Measurements from ENCODE around the gene SOX18. TPM values are rescaled to one million over a fixed set of nuclear protein-coding genes. Genes with fewer than 3 reads are reported as not detected.

The SOX18 gene
- total and polyA plus RNA-seq, 2 donors from 2014 or later, result 36.5 to 56.7 TPM

- no peak for FAIRE-seq
- no peak for DNase-seq
- peak overlapping the region in 2 of 3 donors; percentile 28 to 59 for H3K4me3 ChIP-seq (ENCODE audit: low read length in 3 of 3)
- no peaks in the 10 kb centered on the region for H3K9me3 ChIP-seq (ENCODE audit: control insufficient read depth in 2 of 3, insufficient read depth in 1 of 3, low read length in 3 of 3)
- H3K27me3 ChIP-seq (ENCODE audit: control insufficient read depth, insufficient read depth, low read length), result no peaks in the 10 kb centered on the region
- H3K4me1 ChIP-seq (ENCODE audit: control insufficient read depth in 2 of 3, insufficient read depth in 2 of 3, low read depth in 1 of 3, low read length in 3 of 3), result peaks cover 0 to 22% (median 3%) of the 10 kb centered on the region in 3 donors
- H3K27ac ChIP-seq (ENCODE audit: low read depth in 2 of 2, low read length in 2 of 2), result peak overlapping the region in 1 of 2 donors; percentile 65
- no peak for TF ChIP-seq CTCF (IDR thresholded peaks at IDR 0.05; ENCODE audit: borderline replicate concordance, extremely low read depth, insufficient read depth)
- H3K36me3 ChIP-seq (ENCODE audit: control insufficient read depth in 2 of 3, insufficient read depth in 3 of 3, low read length in 3 of 3), result no peaks in the 10 kb centered on the region
- H3K9ac ChIP-seq (ENCODE audit: low read length in 3 of 3), result peak overlapping the region in 2 of 3 donors; percentile 55
- intact Hi-C loops (cut with DNase I), result no loop called here
Observed at GRCh38 chr20:64078934-64079272, 29.5 kb upstream of the SOX18 start.

DNA sequence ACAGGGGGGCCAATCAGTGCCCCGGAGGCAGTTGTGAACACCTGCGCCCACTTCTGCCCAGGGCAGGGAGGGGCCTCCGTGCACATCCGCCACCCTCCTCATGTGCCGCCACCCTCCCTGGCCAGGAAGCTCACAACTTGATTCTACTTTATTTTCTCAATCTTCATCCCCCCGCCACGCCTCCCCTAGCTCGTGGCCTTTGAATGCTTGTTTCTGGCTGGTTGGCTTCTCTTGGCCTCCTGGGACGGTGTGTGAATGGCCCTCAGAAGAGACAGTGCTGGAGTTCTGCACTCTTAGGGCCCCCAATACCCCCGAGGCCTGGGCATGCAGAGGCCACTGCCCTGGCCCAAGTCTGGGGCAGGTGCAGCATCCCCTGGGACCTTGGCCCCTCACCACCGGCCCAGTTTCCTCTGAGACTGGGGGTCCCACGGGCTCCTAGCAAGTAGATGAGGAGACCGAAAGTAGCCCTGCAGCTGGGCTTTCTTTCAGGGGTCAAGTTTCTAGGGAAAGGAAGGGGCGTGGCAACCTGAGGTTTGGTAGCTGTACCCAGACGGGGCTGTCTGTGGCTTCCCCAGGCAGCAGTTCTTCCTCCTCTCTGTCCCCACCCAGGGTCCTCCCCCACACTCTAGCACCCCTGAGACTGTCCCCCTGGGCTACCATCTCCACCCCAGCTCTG is 28.6 kb upstream of the SOX18 start:
- Histone ChIP-seq H3K4me1 (ENCODE audit: control insufficient read depth in 2 of 3, insufficient read depth in 2 of 3, low read depth in 1 of 3, low read length in 3 of 3) (peaks cover 0 to 19% (median 3%) of the 10 kb centered on the region in 3 donors), H3K27ac (ENCODE audit: low read depth in 2 of 2, low read length in 2 of 2) (no peak overlapping the region), H3K27me3 (ENCODE audit: control insufficient read depth, insufficient read depth, low read length) (no peaks in the 10 kb centered on the region), H3K9ac (ENCODE audit: low read length in 3 of 3) (no peak overlapping the region), H3K4me3 (ENCODE audit: low read length in 3 of 3) (peak overlapping the region in 1 of 3 donors; percentile 59), H3K36me3 (ENCODE audit: control insufficient read depth in 2 of 3, insufficient read depth in 3 of 3, low read length in 3 of 3) (no peaks in the 10 kb centered on the region), H3K9me3 (ENCODE audit: control insufficient read depth in 2 of 3, insufficient read depth in 1 of 3, low read length in 3 of 3) (no peaks in the 10 kb centered on the region)
- DNase-seq (peak in 1 of 5 donors; percentile 61), FAIRE-seq (no peak)
- intact Hi-C loops (cut with DNase I), result no loop called here
- no peak for TF ChIP-seq CTCF (IDR thresholded peaks at IDR 0.05; ENCODE audit: borderline replicate concordance, extremely low read depth, insufficient read depth)

GRCh38 chr20:64077541-64077875 is 28.1 kb upstream of the SOX18 start:
- intact Hi-C loops (cut with DNase I), result no loop called here
- no peak for DNase-seq
- Histone ChIP-seq H3K27me3 (ENCODE audit: control insufficient read depth, insufficient read depth, low read length) (no peaks in the 10 kb centered on the region), H3K27ac (ENCODE audit: low read depth in 2 of 2, low read length in 2 of 2) (no peak overlapping the region), H3K9me3 (ENCODE audit: control insufficient read depth in 2 of 3, insufficient read depth in 1 of 3, low read length in 3 of 3) (no peaks in the 10 kb centered on the region), H3K4me3 (ENCODE audit: low read length in 3 of 3) (no peak overlapping the region), H3K36me3 (ENCODE audit: control insufficient read depth in 2 of 3, insufficient read depth in 3 of 3, low read length in 3 of 3) (no peaks in the 10 kb centered on the region), H3K4me1 (ENCODE audit: control insufficient read depth in 2 of 3, insufficient read depth in 2 of 3, low read depth in 1 of 3, low read length in 3 of 3) (peaks cover 0 to 19% (median 3%) of the 10 kb centered on the region in 3 donors), H3K9ac (ENCODE audit: low read length in 3 of 3) (no peak overlapping the region)
- no peak for FAIRE-seq
- TF ChIP-seq CTCF (IDR thresholded peaks at IDR 0.05; ENCODE audit: borderline replicate concordance, extremely low read depth, insufficient read depth), result no peak

DNA sequence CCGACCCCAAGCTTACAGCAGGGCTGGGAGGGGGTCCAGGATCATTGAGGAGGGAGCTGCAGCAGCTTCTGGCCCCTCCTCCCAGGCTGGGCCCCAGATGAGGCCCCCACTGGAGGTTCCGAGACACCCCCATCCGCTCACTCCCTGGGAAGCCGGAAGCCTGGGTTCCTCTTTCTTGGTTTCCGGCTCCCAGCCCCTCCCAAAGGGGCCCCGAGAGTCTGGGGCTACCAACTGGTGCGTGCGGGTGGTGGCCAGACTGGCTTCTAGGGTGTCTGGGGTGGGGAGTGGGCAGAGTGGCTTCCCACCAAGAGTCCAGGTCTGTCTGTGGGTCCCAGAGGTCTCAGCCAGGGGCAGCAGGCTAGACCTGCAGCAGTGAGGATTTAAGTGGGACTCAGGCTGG is 27.7 kb upstream of the SOX18 start:
- no peaks in the 10 kb centered on the region for H3K27me3 ChIP-seq (ENCODE audit: control insufficient read depth, insufficient read depth, low read length)
- FAIRE-seq (no peak), DNase-seq (peak in 1 of 5 donors; percentile 78)
- H3K36me3 ChIP-seq (ENCODE audit: control insufficient read depth in 2 of 3, insufficient read depth in 3 of 3, low read length in 3 of 3), result no peaks in the 10 kb centered on the region
- no peak for TF ChIP-seq CTCF (IDR thresholded peaks at IDR 0.05; ENCODE audit: borderline replicate concordance, extremely low read depth, insufficient read depth)
- H3K4me1 ChIP-seq (ENCODE audit: control insufficient read depth in 2 of 3, insufficient read depth in 2 of 3, low read depth in 1 of 3, low read length in 3 of 3), result peaks cover 0 to 19% (median 3%) of the 10 kb centered on the region in 3 donors
- no peaks in the 10 kb centered on the region for H3K9me3 ChIP-seq (ENCODE audit: control insufficient read depth in 2 of 3, insufficient read depth in 1 of 3, low read length in 3 of 3)
- H3K9ac ChIP-seq (ENCODE audit: low read length in 3 of 3), result no peak overlapping the region
- no peak overlapping the region for H3K27ac ChIP-seq (ENCODE audit: low read depth in 2 of 2, low read length in 2 of 2)
- H3K4me3 ChIP-seq (ENCODE audit: low read length in 3 of 3), result no peak overlapping the region
- intact Hi-C loops (cut with DNase I), result no loop called here

Data from kidney (tissue), 14 donors.